Gastroesophageal sphincter (tissue), 4 donors: Measurements from ENCODE around the gene LSMEM2. TPM values are rescaled to one million over a fixed set of nuclear protein-coding genes. Genes with fewer than 3 reads are reported as not detected.

ENCODE experiments used
- ATAC-seq: fragments of 150-250 bp; one replicate; pipeline ENCODE4 v1.9.1; 2016; ENCODE audit warnings: mild to moderate bottlenecking, moderate library complexity
- H3K27ac ChIP-seq, 4 donors: fragments of 200-600 bp; sonication (generic) in 3 of 4; 1 replicate in 3 of 4; 2 replicates in 1 of 4; pipeline ENCODE4 v1.5.1; 2016 to 2019
- H3K27me3 ChIP-seq: fragments of 200-600 bp; sonication (generic); one replicate; pipeline ENCODE4 v1.5.1; 2019
- H3K36me3 ChIP-seq, 2 donors: fragments of 200-600 bp; sonication (generic); one replicate each; pipeline ENCODE4 v1.5.1; 2019; ENCODE audit warnings: control low read depth in 1 of 2
- H3K4me1 ChIP-seq, 3 donors: fragments of 200-600 bp; sonication (generic); 1 replicate in 2 of 3; 2 replicates in 1 of 3; pipeline ENCODE4 v1.5.1; 2016 to 2019; ENCODE audit warnings: control low read depth in 2 of 3
- H3K4me3 ChIP-seq, 2 donors: fragments of 200-600 bp; sonication (generic); one replicate each; pipeline ENCODE4 v1.5.1; 2019; ENCODE audit warnings: mild to moderate bottlenecking in 1 of 2, moderate library complexity in 1 of 2
- H3K9me3 ChIP-seq, 3 donors: fragments of 200-600 bp; sonication (generic); one replicate each; pipeline ENCODE4 v1.5.1; 2017 to 2019; ENCODE audit warnings: control low read depth in 2 of 3
- CTCF ChIP-seq, 4 experiments: fragments of 200-600 bp in 2 of 4; fragments of 450-650 bp in 2 of 4; sonication (generic) in 1 of 4; IDR thresholded peaks; one replicate each; pipeline ENCODE4 v1.5.1; 2017 to 2019; ENCODE audit warnings: antibody characterized with exemption in 4 of 4, mild to moderate bottlenecking in 2 of 4, moderate library complexity in 2 of 4
- EP300 ChIP-seq: sonication (generic); formaldehyde crosslinking; IDR thresholded peaks from one replicate; pipeline ENCODE4 v1.6.1; 2017; ENCODE audit warnings: antibody characterized with exemption, mild to moderate bottlenecking
- POLR2A ChIP-seq, 2 donors: fragments of 450-650 bp; IDR thresholded peaks; one replicate each; pipeline ENCODE4 v1.6.1; 2017; ENCODE audit warnings: antibody characterized with exemption in 2 of 2, mild to moderate bottlenecking in 2 of 2, moderate library complexity in 1 of 2
- POLR2AphosphoS5 ChIP-seq: sonication (generic); formaldehyde crosslinking; IDR thresholded peaks from one replicate; pipeline ENCODE4 v1.6.1; 2017; ENCODE audit warnings: antibody characterized with exemption
- WGBS, 2 donors: methylation state at CpG; one replicate each; pipeline ENCODE4 v1.1.5; 2018; ENCODE audit warnings: low coverage in 1 of 2; 5-methylcytosine and 5-hydroxymethylcytosine counted together
- total RNA-seq, 4 donors: library from RNA; depleted of rRNA; stranded (reverse); fragments of >200 nt; gene quantifications; one replicate each; pipeline ENCODE4 v1.1.0, GENCODE V29; 2016

Gene LSMEM2
- total RNA-seq, 4 donors from 2014 or later: not detected

DNA sequence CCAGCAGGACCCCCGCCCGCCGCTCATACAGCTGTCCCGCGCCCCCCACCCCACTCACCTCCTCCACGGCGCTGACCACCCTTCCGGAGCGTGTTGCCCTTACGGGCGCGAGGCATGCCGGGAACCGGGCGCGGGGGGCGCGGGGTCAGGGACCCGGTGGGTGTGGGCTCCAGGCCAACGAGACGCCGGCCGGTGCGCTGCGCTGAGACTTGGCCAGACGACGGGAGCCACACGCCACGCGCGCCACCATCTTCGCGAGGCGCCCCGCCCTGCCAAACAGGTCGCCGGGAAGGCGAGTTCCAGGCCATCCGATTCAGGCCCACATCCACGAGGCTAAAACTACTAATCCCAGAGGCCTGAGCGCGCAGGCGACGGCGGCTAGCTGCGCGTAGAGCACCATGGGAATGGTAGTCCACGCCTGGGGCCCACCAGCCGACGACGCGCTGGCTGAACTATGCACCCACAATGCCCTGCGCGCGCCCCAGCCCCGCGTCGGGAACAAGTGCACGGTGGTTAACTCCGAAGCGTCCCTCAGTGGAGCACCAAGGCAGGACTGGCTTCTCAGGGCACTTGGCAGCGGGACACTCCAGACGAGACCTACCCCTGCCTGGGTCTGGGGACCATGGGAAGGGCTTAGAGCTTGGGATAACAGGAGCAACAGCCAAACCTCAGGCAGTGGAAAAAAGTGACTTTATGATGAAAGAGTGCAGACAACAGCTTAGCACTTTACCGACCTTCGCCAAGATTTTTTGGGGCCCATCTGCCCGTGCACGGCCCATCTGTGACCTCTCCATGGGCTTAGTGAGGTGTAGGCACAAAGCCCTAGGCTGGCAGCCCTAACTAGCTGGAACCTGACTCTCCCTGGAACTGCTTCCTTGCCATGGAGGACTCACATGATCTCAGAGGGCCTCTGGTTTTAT lies 13.5 kb downstream of the LSMEM2 start, which contains the start of gene IFRD2:
IFRD2 (minus strand) TSS at position 271 of the 920 bp plus-strand sequence; CDS start at position 116, 155 bp downstream.
- H3K9me3 ChIP-seq: no peaks in the 10 kb centered on the region
- H3K27me3 ChIP-seq: no peaks in the 10 kb centered on the region
- H3K4me3 ChIP-seq: peak within 1 kb of the TSS; percentile 97 to 100
- TF ChIP-seq POLR2A (IDR thresholded peaks at IDR 0.05) (peak; percentile 40 to 70), POLR2AphosphoS5 (peak; percentile 88), EP300 (no peak), CTCF (IDR thresholded peaks at IDR 0.05) (no peak)
- peak; percentile 98 for ATAC-seq
- no CpG with 5 or more reads among the region's 67 CpGs for WGBS, 2 donors
- peaks cover 0 to 32% (median 14%) of the 10 kb centered on the region in 3 donors for H3K4me1 ChIP-seq
- peak within 1 kb of the TSS; percentile 69 to 93 (median 90) for H3K27ac ChIP-seq
- H3K36me3 ChIP-seq: peaks cover 0 to 43% of the 10 kb centered on the region in 2 donors

GRCh38 chr3:50293079-50293801 lies 14.4 kb downstream of the LSMEM2 start:
- no peak for ATAC-seq
- 100% methylated on average over 1 of the region's 12 CpGs; no CpG with 5 or more reads in 1 of the 2 donors for WGBS, 2 donors
- Histone ChIP-seq H3K9me3 (no peaks in the 10 kb centered on the region), H3K27ac (peak overlapping the region; percentile 69 to 93 (median 90)), H3K4me1 (peaks cover 0 to 40% (median 16%) of the 10 kb centered on the region in 3 donors), H3K4me3 (peak overlapping the region in 1 of 2 donors; percentile 100), H3K36me3 (peaks cover 0 to 36% of the 10 kb centered on the region in 2 donors), H3K27me3 (no peaks in the 10 kb centered on the region)
- no peak for TF ChIP-seq POLR2A (IDR thresholded peaks at IDR 0.05)
- no peak for TF ChIP-seq POLR2AphosphoS5
- no peak for TF ChIP-seq EP300
- no peak for TF ChIP-seq CTCF (IDR thresholded peaks at IDR 0.05)

DNA sequence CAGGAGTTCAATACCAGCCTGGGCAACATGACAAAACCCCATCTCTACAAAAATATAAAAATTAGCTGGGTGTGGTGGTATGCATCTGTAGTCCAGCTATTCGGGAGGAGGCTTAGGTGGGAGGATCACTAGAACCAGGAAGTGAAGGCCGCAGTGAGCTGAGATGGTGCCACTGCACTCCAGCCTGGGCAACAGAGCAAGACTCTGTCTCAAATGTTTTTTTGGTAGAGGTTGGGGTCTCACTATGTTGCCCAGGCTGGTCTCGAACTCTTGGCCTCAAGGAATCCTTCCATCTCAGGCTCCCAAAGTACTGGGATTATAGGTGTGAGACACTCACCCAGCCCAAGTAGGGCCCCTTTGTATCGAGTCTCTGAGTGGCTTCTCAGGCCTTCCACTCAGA lies 15.2 kb downstream of the LSMEM2 start:
- H3K27ac ChIP-seq: no peak overlapping the region
- no peak overlapping the region for H3K4me3 ChIP-seq
- H3K27me3 ChIP-seq: no peaks in the 10 kb centered on the region
- peaks cover 0 to 47% (median 21%) of the 10 kb centered on the region in 3 donors for H3K4me1 ChIP-seq
- H3K9me3 ChIP-seq: no peaks in the 10 kb centered on the region
- 85% methylated on average over 2 of the region's 4 CpGs; no CpG with 5 or more reads in 1 of the 2 donors for WGBS, 2 donors
- TF ChIP-seq CTCF (IDR thresholded peaks at IDR 0.05) (no peak), POLR2A (IDR thresholded peaks at IDR 0.05) (no peak), POLR2AphosphoS5 (no peak), EP300 (no peak)
- peaks cover 0 to 28% of the 10 kb centered on the region in 2 donors for H3K36me3 ChIP-seq
- no peak for ATAC-seq

DNA sequence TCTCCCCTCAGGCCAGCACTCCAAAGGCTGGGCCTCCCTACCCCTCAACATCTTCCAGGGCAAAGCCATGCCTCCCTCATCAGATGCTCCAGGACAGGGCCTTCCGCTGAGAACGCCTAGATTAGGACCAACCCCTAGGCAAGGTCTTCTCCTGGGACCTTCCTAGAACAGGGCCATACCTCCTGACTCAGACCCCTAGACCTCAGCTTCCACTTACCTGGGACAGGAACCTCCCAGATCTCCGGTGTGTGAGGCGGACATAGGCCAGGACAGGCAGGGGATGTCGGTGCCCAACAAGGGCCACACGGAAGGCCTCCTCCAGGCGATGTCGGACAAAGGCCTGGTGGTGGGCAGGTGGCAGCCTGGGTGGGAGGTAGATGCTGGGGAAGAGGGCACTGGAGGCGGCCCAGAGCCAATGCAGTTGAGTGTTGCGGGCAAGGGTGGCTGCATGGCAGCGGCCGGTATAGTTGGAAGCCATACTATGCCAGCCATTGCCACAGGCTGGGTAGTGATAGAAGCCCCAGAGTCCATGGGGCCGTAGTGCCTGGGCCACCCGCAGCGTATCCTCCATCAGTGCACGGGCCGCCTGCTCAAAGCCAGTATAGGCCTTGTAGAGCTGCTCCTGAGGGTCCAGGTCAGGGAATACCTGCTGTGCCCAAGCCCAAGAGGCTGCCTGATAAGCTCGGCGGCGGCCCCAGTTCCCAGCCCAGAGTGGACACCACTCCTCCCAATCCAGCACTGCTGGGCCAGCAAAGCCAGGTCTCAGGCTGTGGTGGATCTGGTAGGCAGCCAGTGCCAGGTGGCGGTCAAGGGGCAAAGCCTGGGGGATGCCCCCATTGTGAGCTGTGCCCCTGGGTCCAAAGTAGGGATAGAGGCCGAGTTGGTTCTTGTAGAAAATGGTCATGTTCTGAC lies 15.9 kb downstream of the LSMEM2 start:
- TF ChIP-seq POLR2AphosphoS5: no peak
- TF ChIP-seq EP300: no peak
- no peak for TF ChIP-seq POLR2A (IDR thresholded peaks at IDR 0.05)
- no peak for TF ChIP-seq CTCF (IDR thresholded peaks at IDR 0.05)
- no CpG with 5 or more reads among the region's 22 CpGs for WGBS, 2 donors
- H3K36me3 ChIP-seq: peaks cover 0 to 21% of the 10 kb centered on the region in 2 donors
- H3K9me3 ChIP-seq: no peaks in the 10 kb centered on the region
- H3K4me1 ChIP-seq: peaks cover 0 to 49% (median 21%) of the 10 kb centered on the region in 3 donors
- ATAC-seq: no peak
- no peaks in the 10 kb centered on the region for H3K27me3 ChIP-seq
- no peak overlapping the region for H3K4me3 ChIP-seq
- H3K27ac ChIP-seq: no peak overlapping the region
